Measurements from ENCODE around the gene VCX3B.
"Not testable (repeated sequence)": the region's sequence is repeated elsewhere in the genome, so short reads cannot be mapped to it uniquely, and the experiment has no call there.

VCX3B gene

DNA sequence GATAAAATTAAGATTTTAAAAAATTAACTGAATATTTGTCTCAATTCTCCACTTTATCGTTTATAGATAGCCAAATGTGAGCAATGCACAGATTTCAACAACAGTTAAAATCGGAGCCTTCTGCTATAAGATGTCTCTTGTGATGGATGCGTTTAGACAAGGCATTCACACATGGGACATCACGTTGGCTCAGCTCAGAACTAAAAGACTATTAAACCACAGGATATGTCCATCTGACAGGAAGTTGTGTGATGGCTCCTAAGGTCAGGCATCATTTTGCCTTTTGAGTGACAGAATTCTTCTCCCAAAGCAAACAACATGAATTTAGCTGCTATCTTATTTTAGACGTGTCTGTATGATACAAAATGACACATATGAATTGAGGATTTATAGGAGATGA is 17.3 kb upstream of the VCX3B start:
- Histone ChIP-seq H3K79me2 (ENCODE audit: low read length) (no peaks in the 10 kb centered on the region), H3K27ac (ENCODE audit: low read length) (no peak overlapping the region), H3K36me3 (replicated peaks; ENCODE audit: insufficient read depth, low read length) (no peaks in the 10 kb centered on the region), H3K4me3 (ENCODE audit: low read length) (no peak overlapping the region), H3K4me2 (ENCODE audit: low read depth, low read length) (no peak overlapping the region), H3K9me2 (replicated peaks; ENCODE audit: insufficient read depth, low read length) (no peaks in the 10 kb centered on the region), H3K9me3 (replicated peaks; ENCODE audit: insufficient read depth, low read length) (no peaks in the 10 kb centered on the region), H3K27me3 (replicated peaks; ENCODE audit: insufficient read depth, low read length) (no peaks in the 10 kb centered on the region), H3K4me1 (ENCODE audit: low read length) (no peaks in the 10 kb centered on the region), H2AFZ (ENCODE audit: low read length) (no peak overlapping the region), H3F3A (ENCODE audit: insufficient read depth, low read length) (no peaks in the 10 kb centered on the region), H3K9ac (ENCODE audit: low read length) (no peak overlapping the region), H4K20me1 (ENCODE audit: insufficient read depth, low read length) (no peaks in the 10 kb centered on the region)
- no peak for TF ChIP-seq EZH2 (optimal IDR thresholded peaks at IDR 0.05; ENCODE audit: low read depth, low read length)
- TF ChIP-seq, protein P1, sequence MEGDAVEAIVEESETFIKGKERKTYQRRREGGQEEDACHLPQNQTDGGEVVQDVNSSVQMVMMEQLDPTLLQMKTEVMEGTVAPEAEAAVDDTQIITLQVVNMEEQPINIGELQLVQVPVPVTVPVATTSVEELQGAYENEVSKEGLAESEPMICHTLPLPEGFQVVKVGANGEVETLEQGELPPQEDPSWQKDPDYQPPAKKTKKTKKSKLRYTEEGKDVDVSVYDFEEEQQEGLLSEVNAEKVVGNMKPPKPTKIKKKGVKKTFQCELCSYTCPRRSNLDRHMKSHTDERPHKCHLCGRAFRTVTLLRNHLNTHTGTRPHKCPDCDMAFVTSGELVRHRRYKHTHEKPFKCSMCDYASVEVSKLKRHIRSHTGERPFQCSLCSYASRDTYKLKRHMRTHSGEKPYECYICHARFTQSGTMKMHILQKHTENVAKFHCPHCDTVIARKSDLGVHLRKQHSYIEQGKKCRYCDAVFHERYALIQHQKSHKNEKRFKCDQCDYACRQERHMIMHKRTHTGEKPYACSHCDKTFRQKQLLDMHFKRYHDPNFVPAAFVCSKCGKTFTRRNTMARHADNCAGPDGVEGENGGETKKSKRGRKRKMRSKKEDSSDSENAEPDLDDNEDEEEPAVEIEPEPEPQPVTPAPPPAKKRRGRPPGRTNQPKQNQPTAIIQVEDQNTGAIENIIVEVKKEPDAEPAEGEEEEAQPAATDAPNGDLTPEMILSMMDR (IDR thresholded peaks at IDR 0.05; ENCODE audit: low read length): no peak
- no peak for TF ChIP-seq EZH2phosphoT487 (IDR thresholded peaks at IDR 0.05; ENCODE audit: low read length)
- DNase-seq: no peak

DNA sequence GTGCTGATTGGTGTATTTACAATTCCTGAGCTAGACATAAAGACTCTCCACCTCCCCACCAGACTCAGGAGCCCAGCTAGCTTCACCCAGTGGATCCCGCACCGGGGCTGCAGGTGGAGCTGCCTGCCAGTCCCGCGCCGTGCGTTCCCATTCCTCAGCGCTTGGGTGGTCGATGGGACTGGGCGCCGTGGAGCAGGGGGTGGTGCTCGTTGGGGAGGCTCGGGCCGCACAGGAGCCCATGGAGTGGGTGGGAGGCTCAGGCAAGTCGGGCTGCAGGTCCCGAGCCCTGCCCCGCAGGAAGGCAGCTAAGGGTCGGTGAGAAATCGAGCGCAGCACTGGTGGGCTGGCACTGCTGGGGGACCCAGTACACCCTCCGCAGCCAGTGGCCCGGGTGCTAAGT is 12.3 kb upstream of the VCX3B start:
- H3K9me3 ChIP-seq (replicated peaks; ENCODE audit: insufficient read depth, low read length); DNase-seq; H3F3A ChIP-seq (ENCODE audit: insufficient read depth, low read length); H3K4me2 ChIP-seq (ENCODE audit: low read depth, low read length); H3K27ac ChIP-seq (ENCODE audit: low read length); H3K9me2 ChIP-seq (replicated peaks; ENCODE audit: insufficient read depth, low read length); H3K36me3 ChIP-seq (replicated peaks; ENCODE audit: insufficient read depth, low read length); H2AFZ ChIP-seq (ENCODE audit: low read length); H3K9ac ChIP-seq (ENCODE audit: low read length); H3K27me3 ChIP-seq (replicated peaks; ENCODE audit: insufficient read depth, low read length); H3K4me1 ChIP-seq (ENCODE audit: low read length); H3K79me2 ChIP-seq (ENCODE audit: low read length); H3K4me3 ChIP-seq (ENCODE audit: low read length); H4K20me1 ChIP-seq (ENCODE audit: insufficient read depth, low read length): not testable (repeated sequence)

DNA sequence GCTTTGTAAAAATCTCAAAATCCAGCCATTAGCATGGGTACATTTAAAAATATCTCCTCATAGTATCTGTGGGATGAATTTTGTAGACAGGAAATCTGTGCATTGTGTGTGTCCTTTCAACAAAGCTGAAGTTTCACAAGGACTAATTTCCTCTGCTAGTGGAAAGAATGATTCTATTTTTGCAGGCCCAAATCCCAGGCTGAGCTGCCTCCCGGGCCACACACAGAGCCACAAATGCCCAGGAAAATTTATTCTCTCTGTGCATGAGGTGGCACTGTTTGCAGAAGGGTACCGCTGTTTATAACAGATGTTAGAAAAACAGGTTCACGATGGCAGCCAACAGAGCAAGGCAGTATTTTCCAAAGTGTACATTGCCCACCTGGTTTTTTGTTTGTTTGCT is 11.0 kb upstream of the VCX3B start:
- Histone ChIP-seq H3K4me3 (ENCODE audit: low read length) (no peak overlapping the region), H3K9me2 (replicated peaks; ENCODE audit: insufficient read depth, low read length) (no peaks in the 10 kb centered on the region), H3K9ac (ENCODE audit: low read length) (no peak overlapping the region), H3K9me3 (replicated peaks; ENCODE audit: insufficient read depth, low read length) (no peaks in the 10 kb centered on the region), H3K27ac (ENCODE audit: low read length) (no peak overlapping the region), H3K4me1 (ENCODE audit: low read length) (no peaks in the 10 kb centered on the region), H3K79me2 (ENCODE audit: low read length) (no peaks in the 10 kb centered on the region), H3K4me2 (ENCODE audit: low read depth, low read length) (no peak overlapping the region), H3F3A (ENCODE audit: insufficient read depth, low read length) (no peaks in the 10 kb centered on the region), H3K36me3 (replicated peaks; ENCODE audit: insufficient read depth, low read length) (no peaks in the 10 kb centered on the region), H4K20me1 (ENCODE audit: insufficient read depth, low read length) (no peaks in the 10 kb centered on the region), H3K27me3 (replicated peaks; ENCODE audit: insufficient read depth, low read length) (no peaks in the 10 kb centered on the region), H2AFZ (ENCODE audit: low read length) (no peak overlapping the region)
- DNase-seq: no peak
- TF ChIP-seq EZH2phosphoT487 (IDR thresholded peaks at IDR 0.05; ENCODE audit: low read length) (no peak), EZH2 (optimal IDR thresholded peaks at IDR 0.05; ENCODE audit: low read depth, low read length) (no peak)
- TF ChIP-seq, protein P1 (IDR thresholded peaks at IDR 0.05; ENCODE audit: low read length): no peak

DNA sequence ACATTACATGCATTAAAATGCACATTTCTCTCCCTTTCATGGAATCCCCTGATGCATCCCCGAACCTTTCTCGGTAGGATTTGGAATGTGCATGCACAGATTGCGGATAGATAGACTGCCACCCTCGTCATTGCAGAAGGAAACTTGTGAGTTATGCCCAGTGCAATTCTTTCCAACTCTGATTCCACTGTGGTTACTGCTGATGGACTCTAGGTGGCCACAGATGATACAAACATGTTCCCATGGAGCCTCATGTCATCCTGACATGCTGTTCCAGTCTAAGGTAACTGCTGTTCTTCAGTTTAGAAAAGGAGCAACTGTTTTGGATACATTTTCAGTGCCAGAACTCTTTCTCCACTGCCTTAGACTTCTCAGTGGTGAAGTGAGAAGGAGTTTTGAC is 9.1 kb upstream of the VCX3B start:
- TF ChIP-seq, protein P1 (IDR thresholded peaks at IDR 0.05; ENCODE audit: low read length): no peak
- TF ChIP-seq EZH2phosphoT487 (IDR thresholded peaks at IDR 0.05; ENCODE audit: low read length) (no peak), EZH2 (optimal IDR thresholded peaks at IDR 0.05; ENCODE audit: low read depth, low read length) (no peak)
- H3K9me2 ChIP-seq (replicated peaks; ENCODE audit: insufficient read depth, low read length): no peaks in the 10 kb centered on the region
- no peak overlapping the region for H3K4me2 ChIP-seq (ENCODE audit: low read depth, low read length)
- H3K27me3 ChIP-seq (replicated peaks; ENCODE audit: insufficient read depth, low read length): no peaks in the 10 kb centered on the region
- H4K20me1 ChIP-seq (ENCODE audit: insufficient read depth, low read length): no peaks in the 10 kb centered on the region
- no peaks in the 10 kb centered on the region for H3F3A ChIP-seq (ENCODE audit: insufficient read depth, low read length)
- no peaks in the 10 kb centered on the region for H3K4me1 ChIP-seq (ENCODE audit: low read length)
- no peak overlapping the region for H3K27ac ChIP-seq (ENCODE audit: low read length)
- H3K4me3 ChIP-seq (ENCODE audit: low read length): no peak overlapping the region
- H3K79me2 ChIP-seq (ENCODE audit: low read length): no peaks in the 10 kb centered on the region
- no peaks in the 10 kb centered on the region for H3K36me3 ChIP-seq (replicated peaks; ENCODE audit: insufficient read depth, low read length)
- no peak overlapping the region for H2AFZ ChIP-seq (ENCODE audit: low read length)
- no peak overlapping the region for H3K9ac ChIP-seq (ENCODE audit: low read length)
- DNase-seq: no peak
- H3K9me3 ChIP-seq (replicated peaks; ENCODE audit: insufficient read depth, low read length): no peaks in the 10 kb centered on the region
